ENCODE data around the gene XYLB. TPM values are rescaled to one million over a fixed set of nuclear protein-coding genes. Genes with fewer than 3 reads are reported as not detected.
"Not testable (repeated sequence)": the region's sequence is repeated elsewhere in the genome, so short reads cannot be mapped to it uniquely, and the experiment has no call there.

Gene XYLB
- total RNA-seq (0.36 and 1.3 TPM in 2 replicates), polyA plus RNA-seq (0.56 and 0.97 TPM in 2 replicates)

DNA sequence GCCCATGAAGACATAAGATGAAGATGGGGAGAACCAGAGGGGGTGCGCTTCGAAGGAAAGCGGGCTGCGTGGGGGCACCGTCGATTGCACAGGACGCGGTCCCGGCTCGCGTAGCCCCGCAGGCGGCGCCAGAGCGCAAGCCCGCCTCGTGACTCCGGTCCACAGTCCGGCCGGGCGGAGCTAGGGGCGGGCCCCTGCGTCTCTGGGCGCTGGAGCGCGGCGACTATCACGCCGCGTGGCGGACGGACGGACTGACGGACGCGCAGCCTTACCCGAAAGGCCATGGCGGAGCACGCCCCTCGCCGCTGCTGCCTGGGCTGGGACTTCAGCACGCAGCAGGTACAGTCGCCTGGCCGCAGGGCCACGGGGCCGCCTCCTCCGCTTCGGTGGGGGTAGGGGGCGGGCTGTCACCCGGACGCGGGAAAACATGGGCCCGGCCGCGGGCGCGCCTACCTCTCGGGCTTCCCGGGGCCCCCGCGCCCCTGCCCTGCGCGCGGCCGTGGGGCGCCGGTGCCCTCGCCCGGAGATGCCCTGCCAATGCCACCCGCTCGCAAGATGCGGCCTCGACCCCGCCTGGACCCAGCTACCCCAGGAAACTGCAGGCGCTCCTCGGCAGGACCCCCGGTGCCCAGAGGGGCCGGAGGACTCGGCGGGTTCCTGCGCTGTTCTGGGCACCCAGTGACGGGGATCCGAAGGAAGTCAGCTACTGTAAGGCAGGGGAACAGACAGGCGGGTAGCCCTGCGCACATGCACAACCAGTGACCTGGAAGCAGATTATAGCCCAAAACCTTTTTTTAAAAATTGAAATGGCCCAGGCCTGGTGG, at the start of gene XYLB:
TSS of gene XYLB (plus strand) at position 199 of the 824 bp plus-strand sequence. CDS start at position 283, 84 bp downstream.
- Histone ChIP-seq H3K27ac (no peak within 1 kb of the TSS), H3K36me3 (no peaks in the 10 kb centered on the region), H3K27me3 (no peaks in the 10 kb centered on the region), H3K9me3 (ENCODE audit: low read depth) (no peaks in the 10 kb centered on the region), H3K4me1 (ENCODE audit: low read depth) (no peaks in the 10 kb centered on the region), H3K4me3 (peak within 1 kb of the TSS; percentile 59)
- TF ChIP-seq, protein P1, sequence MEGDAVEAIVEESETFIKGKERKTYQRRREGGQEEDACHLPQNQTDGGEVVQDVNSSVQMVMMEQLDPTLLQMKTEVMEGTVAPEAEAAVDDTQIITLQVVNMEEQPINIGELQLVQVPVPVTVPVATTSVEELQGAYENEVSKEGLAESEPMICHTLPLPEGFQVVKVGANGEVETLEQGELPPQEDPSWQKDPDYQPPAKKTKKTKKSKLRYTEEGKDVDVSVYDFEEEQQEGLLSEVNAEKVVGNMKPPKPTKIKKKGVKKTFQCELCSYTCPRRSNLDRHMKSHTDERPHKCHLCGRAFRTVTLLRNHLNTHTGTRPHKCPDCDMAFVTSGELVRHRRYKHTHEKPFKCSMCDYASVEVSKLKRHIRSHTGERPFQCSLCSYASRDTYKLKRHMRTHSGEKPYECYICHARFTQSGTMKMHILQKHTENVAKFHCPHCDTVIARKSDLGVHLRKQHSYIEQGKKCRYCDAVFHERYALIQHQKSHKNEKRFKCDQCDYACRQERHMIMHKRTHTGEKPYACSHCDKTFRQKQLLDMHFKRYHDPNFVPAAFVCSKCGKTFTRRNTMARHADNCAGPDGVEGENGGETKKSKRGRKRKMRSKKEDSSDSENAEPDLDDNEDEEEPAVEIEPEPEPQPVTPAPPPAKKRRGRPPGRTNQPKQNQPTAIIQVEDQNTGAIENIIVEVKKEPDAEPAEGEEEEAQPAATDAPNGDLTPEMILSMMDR (IDR thresholded peaks at IDR 0.05; ENCODE audit: low read depth, low read length): peak; percentile 89
- peak; percentile 89 to 90 for DNase-seq (ENCODE audit: low read depth in 1 of 2, low spot score in 1 of 2)

DNA sequence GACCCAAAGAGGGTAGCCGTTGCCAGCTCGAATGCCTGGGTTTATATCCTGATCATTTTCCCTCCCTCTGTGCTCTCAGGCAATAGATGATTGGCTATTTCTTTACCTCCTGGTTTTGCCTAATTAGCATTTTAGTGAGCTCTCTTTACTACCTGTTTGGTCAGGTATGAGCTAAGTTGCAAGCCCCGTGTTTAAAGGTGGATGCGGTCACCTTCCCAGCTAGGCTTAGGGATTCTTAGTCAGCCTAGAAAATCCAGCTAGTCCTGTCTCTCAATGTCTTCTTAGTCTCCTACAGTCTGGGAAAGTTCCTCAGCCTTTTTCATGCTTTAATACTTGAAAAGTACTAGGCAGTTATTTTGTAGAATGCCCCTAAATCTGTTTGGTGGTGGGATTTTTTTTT, 49.5 kb upstream of the XYLB start:
- H3K36me3 ChIP-seq, H3K4me3 ChIP-seq: not testable (repeated sequence)

DNA sequence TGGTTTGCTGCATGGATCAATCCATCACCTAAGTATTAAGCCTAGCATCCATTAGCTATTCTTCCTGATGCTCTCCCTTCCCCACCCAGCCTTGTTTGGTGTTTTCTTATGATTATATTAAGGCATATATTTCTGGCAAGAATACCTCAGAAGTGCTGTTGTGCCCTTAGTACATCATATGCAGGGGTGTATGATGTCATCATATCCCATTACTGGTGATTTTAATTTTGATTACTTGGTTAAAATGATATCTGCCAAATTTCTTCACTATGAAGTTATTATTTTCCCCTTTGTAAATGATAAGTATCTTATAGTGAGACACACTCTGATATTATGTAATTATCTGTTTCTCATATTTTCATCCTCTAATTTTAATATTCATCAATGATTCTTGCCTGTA, 49.0 kb upstream of the XYLB start:
- Histone ChIP-seq H3K27ac (no peak overlapping the region), H3K4me1 (ENCODE audit: low read depth) (no peaks in the 10 kb centered on the region), H3K36me3 (no peaks in the 10 kb centered on the region), H3K27me3 (no peaks in the 10 kb centered on the region), H3K4me3 (no peak overlapping the region), H3K9me3 (ENCODE audit: low read depth) (no peaks in the 10 kb centered on the region)
- DNase-seq (ENCODE audit: low read depth in 1 of 2, low spot score in 1 of 2): no peak
- TF ChIP-seq, protein P1 (IDR thresholded peaks at IDR 0.05; ENCODE audit: low read depth, low read length): no peak

More for the DNA sequence above, 49.5 kb upstream of the XYLB start:
- H3K4me1 ChIP-seq (ENCODE audit: low read depth); H3K27me3 ChIP-seq; DNase-seq (ENCODE audit: low read depth in 1 of 2, low spot score in 1 of 2); H3K27ac ChIP-seq; H3K9me3 ChIP-seq (ENCODE audit: low read depth): not testable (repeated sequence)

DNA sequence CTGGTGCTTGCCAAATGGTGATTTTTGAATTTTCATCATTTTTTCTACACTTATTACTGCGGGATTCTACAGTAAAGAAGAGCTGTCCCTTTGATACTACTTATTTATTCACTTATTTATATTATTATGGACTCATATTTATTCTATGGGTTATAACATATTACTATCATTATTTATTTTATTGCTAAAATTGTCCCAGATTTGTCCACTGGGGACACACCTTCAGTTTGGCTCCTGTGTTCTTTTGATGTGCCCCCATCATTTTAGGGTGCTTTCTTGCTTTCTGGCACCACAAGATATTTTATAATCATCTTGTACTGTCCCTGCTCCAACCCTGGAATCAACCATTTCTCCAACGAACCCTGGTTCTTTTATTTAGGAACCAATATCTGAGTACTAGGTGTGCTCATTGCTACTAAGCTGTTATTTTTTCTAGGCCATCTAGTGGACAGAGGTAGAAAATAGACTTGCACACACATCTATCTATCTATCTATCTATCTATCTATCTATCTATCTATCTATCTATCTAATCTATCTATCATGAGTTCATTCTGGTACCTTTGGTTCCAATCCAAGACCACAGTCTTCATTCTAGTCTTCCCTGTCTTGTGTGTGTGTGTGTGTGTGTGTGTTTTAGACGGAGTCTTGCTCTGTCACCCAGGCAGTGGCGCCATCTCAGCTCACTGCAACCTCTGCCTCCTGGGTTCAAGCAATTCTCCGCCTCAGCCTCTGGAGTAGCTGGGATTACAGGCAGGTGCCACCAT, 48.5 kb upstream of the XYLB start:
- Histone ChIP-seq H3K27ac (no peak overlapping the region), H3K4me3 (no peak overlapping the region), H3K9me3 (ENCODE audit: low read depth) (no peaks in the 10 kb centered on the region), H3K27me3 (no peaks in the 10 kb centered on the region), H3K4me1 (ENCODE audit: low read depth) (no peaks in the 10 kb centered on the region), H3K36me3 (no peaks in the 10 kb centered on the region)
- DNase-seq (ENCODE audit: low read depth in 1 of 2, low spot score in 1 of 2): peak in 1 of 2 donors; percentile 5
- TF ChIP-seq, protein P1 (IDR thresholded peaks at IDR 0.05; ENCODE audit: low read depth, low read length): peak; percentile 21

DNA sequence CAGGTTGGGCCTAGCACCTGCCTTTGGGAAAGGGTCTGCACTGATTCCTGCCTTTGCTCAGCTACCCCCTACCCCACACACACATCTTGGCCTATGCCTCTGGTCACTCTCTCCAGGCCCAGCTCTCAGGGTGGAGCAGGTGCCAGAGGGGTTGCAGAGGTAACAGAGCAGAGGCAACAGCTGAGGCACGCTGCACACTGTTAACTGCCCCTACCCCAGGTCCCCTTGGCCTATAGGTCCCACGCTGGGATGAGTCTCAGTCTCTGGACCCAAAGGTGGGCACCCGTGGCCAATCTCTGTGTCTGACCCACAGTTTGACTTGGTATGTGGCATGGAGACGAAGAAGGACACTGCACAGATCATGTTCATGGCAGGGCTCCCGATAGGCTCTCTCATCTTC, 39.6 kb upstream of the XYLB start:
- TF ChIP-seq, protein P1 (IDR thresholded peaks at IDR 0.05; ENCODE audit: low read depth, low read length): no peak
- no peaks in the 10 kb centered on the region for H3K36me3 ChIP-seq
- H3K9me3 ChIP-seq (ENCODE audit: low read depth): no peaks in the 10 kb centered on the region
- H3K4me3 ChIP-seq: no peak overlapping the region
- H3K27ac ChIP-seq: no peak overlapping the region
- no peaks in the 10 kb centered on the region for H3K27me3 ChIP-seq
- no peak for DNase-seq (ENCODE audit: low read depth in 1 of 2, low spot score in 1 of 2)
- H3K4me1 ChIP-seq (ENCODE audit: low read depth): no peaks in the 10 kb centered on the region

DNA sequence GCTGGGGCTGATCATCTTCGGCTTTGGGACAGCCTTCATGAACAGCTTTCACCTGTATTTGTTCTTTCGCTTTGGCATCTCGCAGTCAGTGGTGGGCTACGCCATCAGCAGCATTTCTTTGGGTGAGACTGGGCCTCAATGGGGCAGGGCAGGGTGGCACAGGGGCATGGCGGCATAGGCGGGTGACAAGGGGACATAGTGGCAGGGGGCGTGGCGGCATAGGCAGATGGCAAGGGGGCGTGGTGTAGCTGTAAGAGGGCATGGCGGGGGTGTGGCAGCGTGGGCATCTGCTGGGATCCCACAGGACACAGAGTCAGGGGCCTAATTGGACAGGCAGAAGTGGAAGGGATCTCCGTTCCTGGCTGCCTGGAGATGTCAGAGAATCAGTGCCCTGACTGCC, 39.0 kb upstream of the XYLB start:
- no peak for DNase-seq (ENCODE audit: low read depth in 1 of 2, low spot score in 1 of 2)
- H3K27ac ChIP-seq: no peak overlapping the region
- no peaks in the 10 kb centered on the region for H3K27me3 ChIP-seq
- H3K4me1 ChIP-seq (ENCODE audit: low read depth): no peaks in the 10 kb centered on the region
- no peak overlapping the region for H3K4me3 ChIP-seq
- H3K36me3 ChIP-seq: no peaks in the 10 kb centered on the region
- TF ChIP-seq, protein P1 (IDR thresholded peaks at IDR 0.05; ENCODE audit: low read depth, low read length): no peak
- no peaks in the 10 kb centered on the region for H3K9me3 ChIP-seq (ENCODE audit: low read depth)
